Nephron (organoid): ENCODE measurements around the gene HS3ST3B1.
A peak's percentile ranks its signal among the peaks of the same experiment; 100 is the strongest.

Experiments
- H3K27ac Mint-ChIP-seq, 3 experiments: 2 replicates each; pipeline ENCODE4 v1.8.0; 2020; ENCODE audit warnings: mixed read lengths in 3 of 3, mild to moderate bottlenecking in 2 of 3, moderate library complexity in 1 of 3
- H3K27me3 Mint-ChIP-seq: 2 replicates; pipeline ENCODE4 v1.8.0; 2021; ENCODE audit warnings: low read depth, mild to moderate bottlenecking, moderate library complexity, mixed read lengths
- H3K36me3 Mint-ChIP-seq: 2 replicates; pipeline ENCODE4 v1.8.0; 2020; ENCODE audit warnings: low read depth, mixed read lengths
- H3K4me1 Mint-ChIP-seq: 2 replicates; pipeline ENCODE4 v1.8.0; 2020; ENCODE audit warnings: mixed read lengths
- H3K4me3 Mint-ChIP-seq, 3 experiments: 2 replicates each; pipeline ENCODE4 v1.8.0; 2020; ENCODE audit warnings: mild to moderate bottlenecking in 3 of 3, mixed read lengths in 3 of 3, moderate library complexity in 2 of 3
- H3K9me3 Mint-ChIP-seq: 2 replicates; pipeline ENCODE4 v1.8.0; 2020; ENCODE audit warnings: mixed read lengths
- TF ChIP-seq, protein P1 (sequence below), 3 experiments: fragments of 200-600 bp; sonication (generic); IDR thresholded peaks; one replicate each; pipeline ENCODE4 v1.5.0; 2021; ENCODE audit warnings: antibody characterized with exemption in 3 of 3; ENCODE audit not compliant: unreplicated experiment in 3 of 3

Gene HS3ST3B1

DNA sequence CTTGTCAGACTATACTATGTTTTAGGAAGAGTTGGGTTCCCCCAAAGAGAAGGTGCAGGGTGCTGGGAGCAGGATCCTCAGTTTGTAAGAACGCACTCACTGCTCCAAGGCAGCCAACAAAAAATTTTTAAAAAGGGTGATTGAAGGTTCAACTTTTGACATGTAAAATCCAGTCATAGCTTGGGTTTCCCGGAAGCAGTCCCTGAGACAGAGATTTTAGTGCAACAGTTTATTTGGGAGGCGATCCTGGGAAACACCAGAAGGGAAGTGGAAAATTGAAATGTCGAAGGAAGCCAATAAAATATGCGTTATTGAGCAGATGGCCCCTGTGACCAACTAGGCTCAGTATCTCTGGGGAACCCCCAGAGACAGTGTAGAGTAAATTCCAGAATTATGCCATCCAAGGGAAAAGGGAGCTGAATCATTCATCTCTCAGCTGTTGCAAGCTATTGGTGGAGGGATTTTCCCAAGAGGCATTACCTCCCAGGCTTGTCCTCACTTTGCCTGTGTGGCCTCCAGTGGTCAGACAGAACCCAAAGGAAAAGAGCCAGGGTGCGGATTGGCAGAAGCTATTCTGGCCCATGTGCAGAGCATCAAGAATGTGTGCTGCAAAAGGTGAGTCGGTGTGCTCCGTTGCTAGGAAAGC is 72.9 kb downstream of the HS3ST3B1 start:
- TF ChIP-seq, protein P1, sequence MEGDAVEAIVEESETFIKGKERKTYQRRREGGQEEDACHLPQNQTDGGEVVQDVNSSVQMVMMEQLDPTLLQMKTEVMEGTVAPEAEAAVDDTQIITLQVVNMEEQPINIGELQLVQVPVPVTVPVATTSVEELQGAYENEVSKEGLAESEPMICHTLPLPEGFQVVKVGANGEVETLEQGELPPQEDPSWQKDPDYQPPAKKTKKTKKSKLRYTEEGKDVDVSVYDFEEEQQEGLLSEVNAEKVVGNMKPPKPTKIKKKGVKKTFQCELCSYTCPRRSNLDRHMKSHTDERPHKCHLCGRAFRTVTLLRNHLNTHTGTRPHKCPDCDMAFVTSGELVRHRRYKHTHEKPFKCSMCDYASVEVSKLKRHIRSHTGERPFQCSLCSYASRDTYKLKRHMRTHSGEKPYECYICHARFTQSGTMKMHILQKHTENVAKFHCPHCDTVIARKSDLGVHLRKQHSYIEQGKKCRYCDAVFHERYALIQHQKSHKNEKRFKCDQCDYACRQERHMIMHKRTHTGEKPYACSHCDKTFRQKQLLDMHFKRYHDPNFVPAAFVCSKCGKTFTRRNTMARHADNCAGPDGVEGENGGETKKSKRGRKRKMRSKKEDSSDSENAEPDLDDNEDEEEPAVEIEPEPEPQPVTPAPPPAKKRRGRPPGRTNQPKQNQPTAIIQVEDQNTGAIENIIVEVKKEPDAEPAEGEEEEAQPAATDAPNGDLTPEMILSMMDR (IDR thresholded peaks at IDR 0.05; ENCODE audit: unreplicated experiment in 3 of 3): no peak
- Mint-ChIP-seq H3K27ac (peak overlapping the region in 2 of 3 experiments; percentile 38 to 58), H3K9me3 (no peaks in the 10 kb centered on the region), H3K4me3 (peak overlapping the region in 1 of 3 experiments; percentile 60), H3K36me3 (no peaks in the 10 kb centered on the region), H3K4me1 (peaks cover 26% of the 10 kb centered on the region), H3K27me3 (peaks cover 12% of the 10 kb centered on the region)

- H3K36me3 Mint-ChIP-seq: no peaks in the 10 kb centered on the region
- TF ChIP-seq, protein P1 (IDR thresholded peaks at IDR 0.05; ENCODE audit: unreplicated experiment in 3 of 3): no peak
- peaks cover 12% of the 10 kb centered on the region for H3K27me3 Mint-ChIP-seq
- no peak overlapping the region for H3K27ac Mint-ChIP-seq
- peak overlapping the region in 1 of 3 experiments; percentile 60 for H3K4me3 Mint-ChIP-seq
- peaks cover 26% of the 10 kb centered on the region for H3K4me1 Mint-ChIP-seq
- no peaks in the 10 kb centered on the region for H3K9me3 Mint-ChIP-seq
Measured at GRCh38 chr17:14374268-14374667, 73.4 kb downstream of the HS3ST3B1 start.

DNA sequence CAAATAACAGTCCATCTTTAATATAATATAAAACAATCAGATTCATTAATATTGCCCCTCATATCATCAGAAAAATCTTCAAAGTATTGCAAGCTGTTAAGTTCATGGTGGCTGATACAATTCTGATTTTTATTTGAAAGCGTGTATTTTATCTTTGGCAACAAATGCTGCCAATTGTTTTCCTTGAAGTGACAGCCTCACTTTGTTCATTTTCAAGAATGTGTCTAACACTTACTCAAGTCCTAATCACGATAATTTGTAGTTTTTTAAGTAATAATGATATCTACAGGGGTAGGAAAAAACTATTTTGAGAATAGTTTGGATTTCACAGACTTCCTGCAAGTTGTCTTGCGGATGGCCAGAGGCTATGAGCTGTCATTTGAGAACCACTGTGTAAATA is 75.8 kb downstream of the HS3ST3B1 start:
- Mint-ChIP-seq H3K36me3 (no peaks in the 10 kb centered on the region), H3K27me3 (peaks cover 6% of the 10 kb centered on the region), H3K4me3 (no peak overlapping the region), H3K9me3 (no peaks in the 10 kb centered on the region), H3K27ac (no peak overlapping the region), H3K4me1 (peaks cover 26% of the 10 kb centered on the region)
- TF ChIP-seq, protein P1 (IDR thresholded peaks at IDR 0.05; ENCODE audit: unreplicated experiment in 3 of 3): no peak

DNA sequence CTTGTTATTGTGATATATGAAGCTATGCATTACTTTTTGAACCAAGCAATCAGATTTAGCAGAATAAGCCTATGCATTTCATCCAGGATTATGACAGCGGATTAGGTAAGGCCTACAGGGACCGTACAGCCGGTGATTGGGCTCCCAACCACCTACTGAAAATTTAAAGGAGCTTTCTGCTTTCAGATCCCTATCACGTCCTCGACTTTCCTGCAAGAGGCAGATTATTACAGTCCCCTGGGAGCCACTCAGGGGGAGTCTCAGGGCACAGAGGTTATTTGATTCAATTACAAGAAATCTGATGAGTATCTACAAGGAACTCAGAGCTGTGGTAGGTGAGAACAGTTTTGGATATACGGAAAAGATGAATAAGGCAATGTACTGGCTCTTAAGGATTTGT is 80.7 kb downstream of the HS3ST3B1 start:
- H3K9me3 Mint-ChIP-seq: no peaks in the 10 kb centered on the region
- H3K4me1 Mint-ChIP-seq: no peaks in the 10 kb centered on the region
- H3K27ac Mint-ChIP-seq: no peak overlapping the region
- TF ChIP-seq, protein P1 (IDR thresholded peaks at IDR 0.05; ENCODE audit: unreplicated experiment in 3 of 3): no peak
- no peaks in the 10 kb centered on the region for H3K36me3 Mint-ChIP-seq
- H3K4me3 Mint-ChIP-seq: no peak overlapping the region
- no peaks in the 10 kb centered on the region for H3K27me3 Mint-ChIP-seq

DNA sequence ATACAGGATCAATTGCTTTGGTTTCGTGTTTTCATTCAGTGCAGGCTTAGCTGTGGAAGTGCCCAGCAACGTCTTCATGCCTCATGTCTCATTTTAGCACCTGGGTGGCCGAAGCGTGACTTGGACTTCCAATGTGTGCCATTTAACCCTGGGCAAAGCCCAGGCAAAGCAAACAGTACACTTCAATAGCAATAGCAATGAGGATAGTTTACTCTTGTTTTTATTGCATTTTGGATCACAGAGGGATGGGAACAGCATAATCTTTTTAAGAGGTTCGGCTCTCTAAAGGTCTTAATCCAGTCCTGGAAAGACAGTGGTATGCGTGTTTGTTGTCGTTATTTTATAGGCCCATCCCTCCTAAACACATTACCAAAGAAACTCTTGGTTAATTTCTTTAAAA is 86.2 kb downstream of the HS3ST3B1 start:
- Mint-ChIP-seq H3K4me3 (no peak overlapping the region), H3K4me1 (no peaks in the 10 kb centered on the region), H3K36me3 (no peaks in the 10 kb centered on the region), H3K27me3 (no peaks in the 10 kb centered on the region), H3K9me3 (peaks cover 9% of the 10 kb centered on the region), H3K27ac (no peak overlapping the region)
- TF ChIP-seq, protein P1 (IDR thresholded peaks at IDR 0.05; ENCODE audit: unreplicated experiment in 3 of 3): no peak

DNA sequence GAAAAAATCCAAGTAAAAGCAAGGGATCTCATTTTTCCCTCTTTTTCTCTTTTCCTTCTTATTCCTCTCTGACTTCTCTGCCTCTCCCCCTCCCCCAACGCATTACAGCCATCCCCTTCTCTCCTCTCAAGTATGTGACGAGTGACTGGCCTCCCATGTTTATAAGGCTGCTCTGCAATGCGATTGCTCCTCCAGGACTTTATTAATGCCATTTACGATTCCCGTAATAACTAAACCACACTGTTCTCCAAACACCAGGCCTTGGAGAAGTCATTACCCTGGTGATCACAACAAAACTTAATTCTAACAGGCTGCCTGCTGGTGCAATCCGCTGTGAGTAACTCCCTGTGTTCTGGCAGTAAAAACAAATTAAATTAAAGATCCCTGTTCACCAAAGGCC is 88.8 kb downstream of the HS3ST3B1 start:
- Mint-ChIP-seq H3K36me3 (no peaks in the 10 kb centered on the region), H3K27me3 (no peaks in the 10 kb centered on the region), H3K4me1 (no peaks in the 10 kb centered on the region), H3K27ac (no peak overlapping the region), H3K4me3 (no peak overlapping the region), H3K9me3 (peaks cover 13% of the 10 kb centered on the region)
- TF ChIP-seq, protein P1 (IDR thresholded peaks at IDR 0.05; ENCODE audit: unreplicated experiment in 3 of 3): no peak
